Spinal cord (tissue), 10 donors: ENCODE results near the gene ZSCAN9. TPM values are rescaled to one million over a fixed set of nuclear protein-coding genes. Genes with fewer than 3 reads are reported as not detected.

Experiments used
- DNase-seq, 6 donors: peaks; one replicate each; pipeline versions ENCODE4 v3.0.0 to v3.0.0-alpha.2; 2013 to 2015; ENCODE audit warnings: low spot score in 6 of 6, low read depth in 4 of 6
- H3K27ac ChIP-seq: one replicate; pipeline ENCODE4 v1.5.1; 2013; ENCODE audit warnings: low read depth, low read length, control low read depth
- H3K27me3 ChIP-seq: one replicate; pipeline ENCODE4 v1.6.1; 2013; ENCODE audit warnings: low read length; ENCODE audit not compliant: control insufficient read depth, insufficient read depth
- H3K36me3 ChIP-seq: one replicate; pipeline ENCODE4 v1.6.1; 2013; ENCODE audit warnings: low read length; ENCODE audit not compliant: control insufficient read depth, insufficient read depth
- H3K4me1 ChIP-seq: one replicate; pipeline ENCODE4 v1.6.1; 2013; ENCODE audit warnings: low read length; ENCODE audit not compliant: control insufficient read depth, insufficient read depth
- H3K4me3 ChIP-seq: one replicate; pipeline ENCODE4 v1.5.1; 2013; ENCODE audit warnings: low read depth, low read length, control low read depth
- H3K9me3 ChIP-seq: one replicate; pipeline ENCODE4 v1.6.1; 2013; ENCODE audit warnings: low read length; ENCODE audit not compliant: control insufficient read depth, insufficient read depth
- WGBS: methylation state at CpG from one replicate; pipeline ENCODE4 v1.1.5; 2013; ENCODE audit warnings: missing lambda C conversion rate; ENCODE audit not compliant: insufficient coverage; 5-methylcytosine and 5-hydroxymethylcytosine counted together
- polyA plus RNA-seq, 2 donors: library from polyadenylated mRNA; unstranded; fragments of 120-200 nt; gene quantifications; one replicate each; pipeline ENCODE4 v1.2.1, GENCODE V29; 2013; ENCODE audit not compliant: insufficient read length in 2 of 2
- total RNA-seq, 2 donors: library from RNA; depleted of rRNA in 1 of 2; stranded (reverse); fragments of 120-200 nt in 1 of 2; fragments of >200 nt in 1 of 2; gene quantifications; one replicate each; pipeline versions ENCODE4 v1.2.3 to v1.2.4, GENCODE V29; 2013 to 2014
- donor health status: healthy.

Gene ZSCAN9
- total and polyA plus RNA-seq, 4 donors = 16.6 to 28.7 (median 24.0) TPM

GRCh38 chr6:28218312-28219248, 6.5 kb upstream of the ZSCAN9 start:
- H3K27ac ChIP-seq = no peak overlapping the region
- 8% methylated on average over 32 of the region's 56 CpGs for WGBS
- H3K9me3 ChIP-seq = no peaks in the 10 kb centered on the region
- peaks cover 13% of the 10 kb centered on the region for H3K4me1 ChIP-seq
- peak in 4 of 6 donors; percentile 50 to 85 (median 73) for DNase-seq
- no peaks in the 10 kb centered on the region for H3K36me3 ChIP-seq
- peaks cover 77% of the 10 kb centered on the region for H3K27me3 ChIP-seq
- peak overlapping the region; percentile 61 for H3K4me3 ChIP-seq

GRCh38 chr6:28220257-28221133, 4.6 kb upstream of the ZSCAN9 start:
- no peak for DNase-seq
- Histone ChIP-seq H3K36me3 (no peaks in the 10 kb centered on the region), H3K9me3 (no peaks in the 10 kb centered on the region), H3K4me3 (no peak overlapping the region), H3K27me3 (peaks cover 61% of the 10 kb centered on the region), H3K27ac (no peak overlapping the region), H3K4me1 (peaks cover 18% of the 10 kb centered on the region)
- WGBS = 67% methylated on average over 1 of the region's 6 CpGs

DNA sequence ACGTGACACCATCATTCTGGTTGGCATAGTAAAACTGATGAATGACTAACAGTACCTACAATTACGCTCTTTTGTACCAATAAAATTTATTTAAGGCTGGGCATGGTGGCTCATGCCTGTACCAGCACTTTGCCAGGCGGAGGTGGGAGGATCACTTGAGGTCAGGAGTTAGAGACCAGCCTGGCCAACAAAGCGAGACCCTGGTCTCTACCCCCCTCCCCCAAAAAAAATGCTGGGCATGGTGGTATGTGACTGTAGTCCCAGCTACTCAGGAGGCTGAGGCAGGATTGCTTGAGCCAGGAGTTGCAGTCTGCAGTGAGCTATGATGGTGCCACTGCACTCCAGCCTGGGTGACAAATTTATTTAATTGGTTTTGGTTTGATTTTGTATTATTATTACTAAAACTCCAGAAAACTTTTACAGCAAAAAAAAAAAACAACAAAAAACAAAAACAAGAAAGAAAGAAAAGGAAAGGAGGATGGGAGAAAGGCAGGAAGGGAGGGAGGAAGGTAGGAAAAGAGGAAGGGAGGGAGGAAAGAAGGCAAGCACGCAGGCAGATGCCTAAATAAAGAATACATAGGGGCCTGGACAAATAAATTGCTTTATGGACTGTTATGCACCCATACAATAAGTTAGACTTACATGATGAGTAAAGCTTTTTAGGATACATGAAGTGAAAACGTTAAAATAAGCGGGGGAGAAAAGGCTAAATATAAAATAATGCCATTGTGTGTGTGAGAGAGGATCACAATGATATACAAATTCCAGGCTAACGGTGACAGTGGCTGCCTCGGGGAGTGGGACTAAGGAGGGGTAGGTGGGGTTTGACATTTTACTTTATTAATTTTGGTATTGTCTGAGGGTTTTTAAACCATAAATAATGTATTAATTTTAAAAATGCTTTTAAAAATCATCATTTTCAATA, 682 bp upstream of the ZSCAN9 start:
- peak overlapping the region; percentile 53 for H3K4me3 ChIP-seq
- H3K27me3 ChIP-seq = peaks cover 31% of the 10 kb centered on the region
- no peaks in the 10 kb centered on the region for H3K9me3 ChIP-seq
- DNase-seq = no peak
- H3K4me1 ChIP-seq = peaks cover 5% of the 10 kb centered on the region
- H3K27ac ChIP-seq = peak overlapping the region; percentile 57
- peaks cover 13% of the 10 kb centered on the region for H3K36me3 ChIP-seq
- no CpG with 5 or more reads among the region's 9 CpGs for WGBS

DNA sequence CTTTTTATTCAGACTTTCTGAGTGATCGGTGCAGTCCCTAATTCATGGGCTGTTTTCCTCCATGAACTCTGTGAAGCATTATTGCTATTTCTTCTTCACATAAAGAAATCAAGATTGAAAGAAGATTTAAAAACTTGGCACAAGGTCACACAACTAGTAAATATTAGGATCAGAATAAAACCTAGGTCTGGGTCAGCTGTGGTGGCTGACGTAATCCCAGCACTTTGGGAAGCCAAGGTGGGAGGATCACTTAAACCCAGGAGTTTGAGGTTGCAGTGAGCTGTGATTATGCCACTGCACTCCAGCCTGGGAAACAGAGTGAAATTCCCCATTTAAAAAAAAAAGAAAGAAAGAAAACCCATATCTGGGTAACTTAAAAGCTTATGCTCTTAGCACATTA, 1.4 kb downstream of the ZSCAN9 start:
- peaks cover 13% of the 10 kb centered on the region for H3K27me3 ChIP-seq
- peaks cover 5% of the 10 kb centered on the region for H3K4me1 ChIP-seq
- no CpG with 5 or more reads among the region's 2 CpGs for WGBS
- no peak overlapping the region for H3K4me3 ChIP-seq
- no peak for DNase-seq
- peaks cover 27% of the 10 kb centered on the region for H3K36me3 ChIP-seq
- H3K27ac ChIP-seq = no peak overlapping the region
- no peaks in the 10 kb centered on the region for H3K9me3 ChIP-seq

- H3K27ac ChIP-seq = no peak overlapping the region
- no peaks in the 10 kb centered on the region for H3K9me3 ChIP-seq
- H3K4me1 ChIP-seq = no peaks in the 10 kb centered on the region
- no peaks in the 10 kb centered on the region for H3K27me3 ChIP-seq
- 89% methylated on average over 10 of the region's 11 CpGs for WGBS
- no peak overlapping the region for H3K4me3 ChIP-seq
- DNase-seq = no peak
- peaks cover 35% of the 10 kb centered on the region for H3K36me3 ChIP-seq
Observed at GRCh38 chr6:28232785-28233184, 7.7 kb downstream of the ZSCAN9 start.

DNA sequence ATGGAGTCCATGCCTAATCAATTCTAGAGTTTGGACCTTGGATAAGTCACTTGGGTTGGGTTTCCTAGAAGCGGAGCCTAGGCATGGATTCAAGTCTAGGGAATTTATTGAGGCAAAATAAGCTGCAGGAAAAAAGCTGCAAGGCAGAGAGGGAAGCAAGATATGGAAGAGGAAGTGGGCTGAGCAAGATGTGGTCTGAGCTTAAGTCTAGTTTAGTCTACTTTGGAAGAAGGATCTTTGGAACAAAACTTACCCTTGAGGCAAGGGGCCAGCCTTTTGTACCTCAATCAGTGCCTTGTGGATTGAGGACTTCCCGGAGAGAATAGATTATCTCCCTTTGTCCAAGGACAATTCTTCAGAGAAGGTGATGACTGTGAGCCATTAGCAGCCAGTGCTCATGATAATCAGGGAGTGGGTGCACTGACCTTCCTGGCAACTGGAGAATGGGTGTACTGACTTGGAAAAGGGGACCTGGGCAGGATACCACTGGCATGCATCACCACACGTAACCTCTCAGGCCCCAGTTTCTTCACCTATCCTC, 10.9 kb downstream of the ZSCAN9 start:
- DNase-seq = no peak
- Histone ChIP-seq H3K27me3 (no peaks in the 10 kb centered on the region), H3K4me1 (no peaks in the 10 kb centered on the region), H3K9me3 (no peaks in the 10 kb centered on the region), H3K4me3 (no peak overlapping the region), H3K36me3 (peaks cover 19% of the 10 kb centered on the region), H3K27ac (no peak overlapping the region)
- WGBS = 100% methylated on average over 1 of the region's 3 CpGs

- no peak overlapping the region for H3K4me3 ChIP-seq
- H3K27ac ChIP-seq = no peak overlapping the region
- WGBS = no CpG with 5 or more reads among the region's 1 CpG
Observed at GRCh38 chr6:28239636-28240035, 14.6 kb downstream of the ZSCAN9 start.

DNA sequence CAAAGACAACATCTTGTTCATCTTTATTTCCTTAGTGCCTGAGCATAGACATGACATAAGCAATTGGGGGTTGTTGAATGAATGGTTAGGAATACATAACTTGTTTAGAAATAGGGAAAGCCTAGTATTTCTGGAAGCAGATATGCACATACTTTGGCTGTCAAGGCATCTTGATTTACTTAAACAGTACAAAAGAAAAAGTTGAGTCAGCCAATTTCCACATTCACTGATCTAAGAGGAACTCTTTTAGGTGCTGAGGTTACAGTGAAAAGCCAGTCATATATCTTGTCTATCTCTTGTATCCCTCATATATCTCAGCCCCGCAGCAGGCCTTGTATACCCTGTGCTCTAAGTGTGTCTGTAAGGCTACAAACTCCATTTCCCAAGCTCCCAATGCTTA, 15.4 kb downstream of the ZSCAN9 start:
- Histone ChIP-seq H3K4me1 (no peaks in the 10 kb centered on the region), H3K4me3 (no peak overlapping the region), H3K27me3 (no peaks in the 10 kb centered on the region), H3K36me3 (peaks cover 11% of the 10 kb centered on the region), H3K27ac (no peak overlapping the region), H3K9me3 (no peaks in the 10 kb centered on the region)
- WGBS = no CpG with 5 or more reads among the region's 1 CpG
- no peak for DNase-seq

More at GRCh38 chr6:28239636-28240035, 14.6 kb downstream of the ZSCAN9 start:
- Histone ChIP-seq H3K27me3 (no peaks in the 10 kb centered on the region), H3K9me3 (no peaks in the 10 kb centered on the region), H3K36me3 (peaks cover 6% of the 10 kb centered on the region), H3K4me1 (no peaks in the 10 kb centered on the region)
- DNase-seq = no peak

GRCh38 chr6:28243946-28244345, 18.9 kb downstream of the ZSCAN9 start:
- no peaks in the 10 kb centered on the region for H3K4me1 ChIP-seq
- no peaks in the 10 kb centered on the region for H3K27me3 ChIP-seq
- no peaks in the 10 kb centered on the region for H3K9me3 ChIP-seq
- H3K36me3 ChIP-seq = peaks cover 28% of the 10 kb centered on the region
- H3K4me3 ChIP-seq = no peak overlapping the region
- no peak for DNase-seq
- 100% methylated on average over 1 of the region's 3 CpGs for WGBS
- H3K27ac ChIP-seq = no peak overlapping the region
